Measurements from ENCODE around the gene GNLY. TPM values are rescaled to one million over a fixed set of nuclear protein-coding genes. Genes with fewer than 3 reads are reported as not detected.

GNLY gene
- total RNA-seq, 1 donor from 2014 or later, result 18.5 TPM

GRCh38 chr2:85718009-85718391 lies 23.8 kb downstream of the GNLY start:
- no peaks in the 10 kb centered on the region for H3K36me3 ChIP-seq
- DNase-seq, result no peak
- TF ChIP-seq CTCF (IDR thresholded peaks at IDR 0.05), result peak; percentile 15
- H3K27me3 ChIP-seq, result no peaks in the 10 kb centered on the region
- H3K9me3 ChIP-seq, result no peaks in the 10 kb centered on the region
- H3K4me1 ChIP-seq, result peaks cover 28% of the 10 kb centered on the region
- peak; percentile 3 for ATAC-seq
- no peak overlapping the region for H3K4me3 ChIP-seq
- no peak overlapping the region for H3K27ac ChIP-seq
- intact Hi-C loops (cut with DNase I), result no loop called here

GRCh38 chr2:85718885-85719492 lies 24.8 kb downstream of the GNLY start:
- DNase-seq (no peak), ATAC-seq (no peak)
- no peak overlapping the region for H3K4me3 ChIP-seq
- peaks cover 25% of the 10 kb centered on the region for H3K4me1 ChIP-seq
- H3K36me3 ChIP-seq, result no peaks in the 10 kb centered on the region
- no peaks in the 10 kb centered on the region for H3K27me3 ChIP-seq
- H3K9me3 ChIP-seq, result no peaks in the 10 kb centered on the region
- intact Hi-C loops (cut with DNase I), result no loop called here
- no peak for TF ChIP-seq CTCF (IDR thresholded peaks at IDR 0.05)
- H3K27ac ChIP-seq, result no peak overlapping the region

GRCh38 chr2:85719609-85720240 lies 25.6 kb downstream of the GNLY start:
- no peak for ATAC-seq
- Histone ChIP-seq H3K4me1 (peaks cover 23% of the 10 kb centered on the region), H3K27me3 (no peaks in the 10 kb centered on the region), H3K27ac (no peak overlapping the region), H3K4me3 (no peak overlapping the region), H3K9me3 (no peaks in the 10 kb centered on the region), H3K36me3 (no peaks in the 10 kb centered on the region)
- no peak for TF ChIP-seq CTCF (IDR thresholded peaks at IDR 0.05)
- DNase-seq, result no peak
- intact Hi-C loops (cut with DNase I), result no loop called here

- TF ChIP-seq CTCF (IDR thresholded peaks at IDR 0.05), result no peak
- Histone ChIP-seq H3K4me1 (peaks cover 15% of the 10 kb centered on the region), H3K4me3 (no peak overlapping the region), H3K27me3 (no peaks in the 10 kb centered on the region), H3K9me3 (no peaks in the 10 kb centered on the region), H3K36me3 (no peaks in the 10 kb centered on the region), H3K27ac (no peak overlapping the region)
- intact Hi-C loops (cut with DNase I), result no loop called here
- DNase-seq (no peak), ATAC-seq (no peak)
Observed at GRCh38 chr2:85720533-85720932, 26.4 kb downstream of the GNLY start.

- H3K36me3 ChIP-seq, result no peaks in the 10 kb centered on the region
- H3K4me3 ChIP-seq, result no peak overlapping the region
- DNase-seq (no peak), ATAC-seq (no peak)
- no peak for TF ChIP-seq CTCF (IDR thresholded peaks at IDR 0.05)
- H3K27me3 ChIP-seq, result no peaks in the 10 kb centered on the region
- H3K27ac ChIP-seq, result no peak overlapping the region
- H3K9me3 ChIP-seq, result no peaks in the 10 kb centered on the region
- intact Hi-C loops (cut with DNase I), result no loop called here
- H3K4me1 ChIP-seq, result peaks cover 15% of the 10 kb centered on the region
Observed at GRCh38 chr2:85721641-85722040, 27.5 kb downstream of the GNLY start.

Data from upper lobe of right lung (tissue), 1 donor.